ENCODE measurements around the gene PIP5K1C. TPM values are rescaled to one million over a fixed set of nuclear protein-coding genes. Genes with fewer than 3 reads are reported as not detected.
A peak's percentile ranks its signal among the peaks of the same experiment; 100 is the strongest.

The PIP5K1C gene
- total RNA-seq, 1 donor from 2014 or later, result 42.0 TPM

DNA sequence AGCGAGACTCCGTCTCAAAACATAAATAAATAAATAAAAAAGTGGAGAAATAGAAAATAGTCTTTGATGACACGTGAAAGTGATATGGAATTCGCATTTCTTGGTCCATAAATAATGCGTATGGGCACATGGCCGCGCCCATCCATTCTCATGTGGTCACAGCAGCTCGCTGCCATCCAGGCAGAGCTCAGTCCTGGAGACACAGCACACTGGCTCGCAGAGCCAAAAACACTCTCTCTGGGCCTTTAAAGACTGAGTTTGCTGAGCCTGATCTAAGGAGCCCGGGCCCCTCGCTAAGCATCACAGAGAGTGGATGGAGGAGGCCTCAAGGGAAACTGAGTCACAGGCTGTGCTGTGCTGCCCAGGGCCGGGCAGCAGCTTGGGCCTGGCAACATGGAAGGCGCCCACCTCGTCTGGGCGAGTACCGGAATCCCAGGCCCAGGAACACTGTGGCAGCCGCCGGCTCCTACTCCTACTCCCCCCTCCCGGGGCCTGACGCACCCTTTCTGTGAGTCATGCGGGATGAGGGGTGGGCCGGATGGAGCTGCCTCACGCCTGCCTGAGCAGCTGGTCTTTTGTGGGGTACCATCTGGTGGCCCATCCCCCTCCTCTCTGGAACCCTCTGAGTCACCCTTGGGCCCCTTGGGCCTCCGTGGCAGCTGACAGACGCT lies 44.7 kb downstream of the PIP5K1C start:
- peak overlapping the region; percentile 83 for H2AFZ ChIP-seq (ENCODE audit: low read depth, low read length)
- peak overlapping the region; percentile 65 for H3K4me2 ChIP-seq (ENCODE audit: low read length)

DNA sequence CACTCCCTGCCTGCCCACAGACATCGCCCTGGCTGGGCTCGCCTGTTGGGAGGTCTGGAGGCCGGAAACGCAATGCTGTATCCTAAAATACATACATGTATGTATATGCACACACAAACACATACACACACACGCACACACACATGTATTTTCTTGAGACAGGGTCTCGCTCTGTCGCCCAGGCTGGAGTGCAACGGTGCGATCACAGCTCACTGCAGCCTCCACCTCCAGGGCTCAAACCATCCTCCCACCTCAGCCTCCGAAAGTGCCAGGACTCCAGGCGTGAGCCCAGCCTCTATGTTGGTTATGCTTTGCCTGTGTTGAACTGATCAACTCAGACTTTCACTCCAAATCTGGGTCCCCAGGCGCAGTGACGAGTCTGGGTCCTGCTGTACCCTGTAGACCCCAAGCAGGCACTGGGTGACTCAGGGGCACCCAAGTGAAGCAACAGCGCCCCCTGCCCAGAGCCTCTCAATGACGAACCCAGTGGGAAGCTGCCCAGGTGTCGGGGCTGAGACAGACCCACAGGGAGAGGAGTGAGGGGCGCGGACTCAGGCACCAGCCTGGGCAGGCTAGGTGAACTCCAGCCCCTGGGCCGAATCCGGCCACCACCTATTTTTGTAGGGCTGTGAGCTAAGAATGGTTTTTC lies 46.3 kb downstream of the PIP5K1C start:
- FAIRE-seq, result no peak
- no peak for DNase-seq (ENCODE audit: low read depth)
- Mint-ChIP-seq H3K9me3 (ENCODE audit: unreplicated experiment) (no peaks in the 10 kb centered on the region), H3K4me1 (ENCODE audit: low read depth, unreplicated experiment) (no peaks in the 10 kb centered on the region), H3K27me3 (ENCODE audit: low read depth, unreplicated experiment) (no peaks in the 10 kb centered on the region), H3K4me3 (ENCODE audit: unreplicated experiment) (no peak overlapping the region), H3K27ac (ENCODE audit: unreplicated experiment) (no peak overlapping the region), H3K36me3 (ENCODE audit: low read depth, unreplicated experiment) (peaks cover 18% of the 10 kb centered on the region)
- Histone ChIP-seq H3K9ac (ENCODE audit: low read length) (no peak overlapping the region), H3K27me3 (ENCODE audit: insufficient read depth, low read length) (no peaks in the 10 kb centered on the region), H3K79me2 (ENCODE audit: insufficient read depth, low read length) (no peaks in the 10 kb centered on the region), H3K4me2 (ENCODE audit: low read length) (no peak overlapping the region), H3K27ac (ENCODE audit: low read depth, low read length) (no peak overlapping the region), H2AFZ (ENCODE audit: low read depth, low read length) (no peak overlapping the region), H3K36me3 (ENCODE audit: insufficient read depth, low read length) (no peaks in the 10 kb centered on the region), H4K20me1 (ENCODE audit: insufficient read depth, low read length) (no peaks in the 10 kb centered on the region), H3K4me1 (ENCODE audit: insufficient read depth, low read length) (peaks cover 14% of the 10 kb centered on the region), H3K9me3 (ENCODE audit: insufficient read depth, low read depth, low read length) (peaks cover 3% of the 10 kb centered on the region), H3K4me3 (ENCODE audit: insufficient read depth, low read depth, low read length) (no peak overlapping the region)
- TF ChIP-seq, protein P1, sequence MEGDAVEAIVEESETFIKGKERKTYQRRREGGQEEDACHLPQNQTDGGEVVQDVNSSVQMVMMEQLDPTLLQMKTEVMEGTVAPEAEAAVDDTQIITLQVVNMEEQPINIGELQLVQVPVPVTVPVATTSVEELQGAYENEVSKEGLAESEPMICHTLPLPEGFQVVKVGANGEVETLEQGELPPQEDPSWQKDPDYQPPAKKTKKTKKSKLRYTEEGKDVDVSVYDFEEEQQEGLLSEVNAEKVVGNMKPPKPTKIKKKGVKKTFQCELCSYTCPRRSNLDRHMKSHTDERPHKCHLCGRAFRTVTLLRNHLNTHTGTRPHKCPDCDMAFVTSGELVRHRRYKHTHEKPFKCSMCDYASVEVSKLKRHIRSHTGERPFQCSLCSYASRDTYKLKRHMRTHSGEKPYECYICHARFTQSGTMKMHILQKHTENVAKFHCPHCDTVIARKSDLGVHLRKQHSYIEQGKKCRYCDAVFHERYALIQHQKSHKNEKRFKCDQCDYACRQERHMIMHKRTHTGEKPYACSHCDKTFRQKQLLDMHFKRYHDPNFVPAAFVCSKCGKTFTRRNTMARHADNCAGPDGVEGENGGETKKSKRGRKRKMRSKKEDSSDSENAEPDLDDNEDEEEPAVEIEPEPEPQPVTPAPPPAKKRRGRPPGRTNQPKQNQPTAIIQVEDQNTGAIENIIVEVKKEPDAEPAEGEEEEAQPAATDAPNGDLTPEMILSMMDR (IDR thresholded peaks at IDR 0.05; ENCODE audit: insufficient read depth, low read depth, low read length), result no peak
- TF ChIP-seq EZH2 (IDR thresholded peaks at IDR 0.05; ENCODE audit: insufficient read depth, low read length), result no peak

More for the DNA sequence above, 44.7 kb downstream of the PIP5K1C start:
- H3K27me3 Mint-ChIP-seq (ENCODE audit: low read depth, unreplicated experiment), result no peaks in the 10 kb centered on the region
- H3K4me1 Mint-ChIP-seq (ENCODE audit: low read depth, unreplicated experiment), result no peaks in the 10 kb centered on the region
- no peaks in the 10 kb centered on the region for H3K9me3 Mint-ChIP-seq (ENCODE audit: unreplicated experiment)
- Histone ChIP-seq H3K27ac (ENCODE audit: low read depth, low read length) (peak overlapping the region; percentile 91), H3K27me3 (ENCODE audit: insufficient read depth, low read length) (no peaks in the 10 kb centered on the region), H3K4me3 (ENCODE audit: insufficient read depth, low read depth, low read length) (no peak overlapping the region), H3K9ac (ENCODE audit: low read length) (peak overlapping the region; percentile 89), H3K9me3 (ENCODE audit: insufficient read depth, low read depth, low read length) (peaks cover 3% of the 10 kb centered on the region), H3K36me3 (ENCODE audit: insufficient read depth, low read length) (no peaks in the 10 kb centered on the region), H3K79me2 (ENCODE audit: insufficient read depth, low read length) (no peaks in the 10 kb centered on the region), H4K20me1 (ENCODE audit: insufficient read depth, low read length) (peaks cover 2% of the 10 kb centered on the region), H3K4me1 (ENCODE audit: insufficient read depth, low read length) (peaks cover 14% of the 10 kb centered on the region)
- FAIRE-seq (no peak), DNase-seq (ENCODE audit: low read depth) (peak; percentile 91)
- H3K27ac Mint-ChIP-seq (ENCODE audit: unreplicated experiment), result peak overlapping the region; percentile 77
- TF ChIP-seq, protein P1 (IDR thresholded peaks at IDR 0.05; ENCODE audit: insufficient read depth, low read depth, low read length), result no peak
- TF ChIP-seq EZH2 (IDR thresholded peaks at IDR 0.05; ENCODE audit: insufficient read depth, low read length), result no peak
- peaks cover 20% of the 10 kb centered on the region for H3K36me3 Mint-ChIP-seq (ENCODE audit: low read depth, unreplicated experiment)
- no peak overlapping the region for H3K4me3 Mint-ChIP-seq (ENCODE audit: unreplicated experiment)

Measured in astrocyte (in vitro differentiated cells and primary cell).